GM23338 (cell line): ENCODE results near the gene STMN3.

Experiments
- CREB1 ChIP-seq: fragments of 250-450 bp; sonication (Bioruptor Pico); IDR thresholded peaks from 2 replicates; pipeline ENCODE4 v1.5.0; 2020; ENCODE audit warnings: low read depth, mild to moderate bottlenecking, moderate library complexity
- EZH2 ChIP-seq: fragments of 200-600 bp; sonication (generic); IDR thresholded peaks from one replicate; pipeline ENCODE4 v1.8.0; 2017; ENCODE audit warnings: antibody characterized with exemption, mild to moderate bottlenecking, low read depth; ENCODE audit not compliant: unreplicated experiment
- EZH2phosphoT487 ChIP-seq: fragments of 200-600 bp; sonication (generic); IDR thresholded peaks from one replicate; pipeline ENCODE4 v1.8.1; 2018; ENCODE audit warnings: antibody characterized with exemption; ENCODE audit not compliant: unreplicated experiment
- POLR2AphosphoS5 ChIP-seq: IDR thresholded peaks from 2 replicates; pipeline ENCODE4 v1.6.1; 2016; ENCODE audit warnings: antibody characterized with exemption, low read depth
- TF ChIP-seq, protein P1 (sequence below), 2 experiments: fragments of 200-600 bp in 1 of 2; sonication (generic) in 1 of 2; conservative IDR thresholded peaks; 2 replicates each; pipeline versions ENCODE4 v1.5.1 to v1.6.1; 2016 to 2017; ENCODE audit warnings: antibody characterized with exemption in 2 of 2, low read depth in 2 of 2, mild to moderate bottlenecking in 2 of 2, moderate library complexity in 1 of 2

- TF ChIP-seq, protein P1, sequence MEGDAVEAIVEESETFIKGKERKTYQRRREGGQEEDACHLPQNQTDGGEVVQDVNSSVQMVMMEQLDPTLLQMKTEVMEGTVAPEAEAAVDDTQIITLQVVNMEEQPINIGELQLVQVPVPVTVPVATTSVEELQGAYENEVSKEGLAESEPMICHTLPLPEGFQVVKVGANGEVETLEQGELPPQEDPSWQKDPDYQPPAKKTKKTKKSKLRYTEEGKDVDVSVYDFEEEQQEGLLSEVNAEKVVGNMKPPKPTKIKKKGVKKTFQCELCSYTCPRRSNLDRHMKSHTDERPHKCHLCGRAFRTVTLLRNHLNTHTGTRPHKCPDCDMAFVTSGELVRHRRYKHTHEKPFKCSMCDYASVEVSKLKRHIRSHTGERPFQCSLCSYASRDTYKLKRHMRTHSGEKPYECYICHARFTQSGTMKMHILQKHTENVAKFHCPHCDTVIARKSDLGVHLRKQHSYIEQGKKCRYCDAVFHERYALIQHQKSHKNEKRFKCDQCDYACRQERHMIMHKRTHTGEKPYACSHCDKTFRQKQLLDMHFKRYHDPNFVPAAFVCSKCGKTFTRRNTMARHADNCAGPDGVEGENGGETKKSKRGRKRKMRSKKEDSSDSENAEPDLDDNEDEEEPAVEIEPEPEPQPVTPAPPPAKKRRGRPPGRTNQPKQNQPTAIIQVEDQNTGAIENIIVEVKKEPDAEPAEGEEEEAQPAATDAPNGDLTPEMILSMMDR (conservative IDR thresholded peaks at IDR 0.05; ENCODE audit: low read depth in 2 of 2): no peak
- TF ChIP-seq EZH2phosphoT487: no peak
- TF ChIP-seq POLR2AphosphoS5: no peak
- no peak for TF ChIP-seq EZH2
- TF ChIP-seq CREB1 (CRISPR knock-in tag): no peak
Observed at GRCh38 chr20:63696306-63696627, 43.0 kb upstream of the STMN3 start.
